ENCODE measurements around the gene GSPT1.

The GSPT1 gene

DNA sequence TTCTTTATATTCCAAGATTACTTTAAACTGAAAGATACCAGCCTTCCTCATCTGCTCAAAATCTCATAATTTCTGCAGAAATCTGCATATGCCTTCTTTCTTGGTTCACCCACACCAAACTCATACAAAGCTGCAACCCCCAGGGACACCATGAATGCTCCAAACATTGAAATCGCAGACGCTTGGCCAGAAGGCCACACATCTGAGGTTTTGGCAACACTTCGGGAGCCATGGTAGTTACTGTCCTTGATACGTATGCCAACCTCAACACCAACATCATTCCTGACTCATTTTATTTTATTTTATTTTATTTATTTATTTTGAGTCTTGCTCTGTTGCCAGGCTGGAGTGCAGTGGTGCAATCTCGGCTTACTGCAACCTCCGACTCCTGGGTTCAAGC, 11.8 kb downstream of the GSPT1 start:
- no peak overlapping the region for H2AFZ ChIP-seq (ENCODE audit: low read length)
- peaks cover 80% of the 10 kb centered on the region for H3K79me2 ChIP-seq (ENCODE audit: insufficient read depth, low read length)
- no peaks in the 10 kb centered on the region for H3F3A ChIP-seq (ENCODE audit: low read depth)
- no peak overlapping the region for H3K9ac ChIP-seq (ENCODE audit: low read depth, low read length, poor library complexity, severe bottlenecking)
- H3K9me2 ChIP-seq (replicated peaks; ENCODE audit: low read depth, low read length) = no peaks in the 10 kb centered on the region
- H3K36me3 ChIP-seq (ENCODE audit: insufficient read depth, low read length) = no peaks in the 10 kb centered on the region
- H3K4me2 ChIP-seq (ENCODE audit: low read depth, low read length, poor library complexity, severe bottlenecking) = no peak overlapping the region
- TF ChIP-seq EZH2phosphoT487 (IDR thresholded peaks at IDR 0.05; ENCODE audit: borderline replicate concordance) = no peak
- TF ChIP-seq, protein P1, sequence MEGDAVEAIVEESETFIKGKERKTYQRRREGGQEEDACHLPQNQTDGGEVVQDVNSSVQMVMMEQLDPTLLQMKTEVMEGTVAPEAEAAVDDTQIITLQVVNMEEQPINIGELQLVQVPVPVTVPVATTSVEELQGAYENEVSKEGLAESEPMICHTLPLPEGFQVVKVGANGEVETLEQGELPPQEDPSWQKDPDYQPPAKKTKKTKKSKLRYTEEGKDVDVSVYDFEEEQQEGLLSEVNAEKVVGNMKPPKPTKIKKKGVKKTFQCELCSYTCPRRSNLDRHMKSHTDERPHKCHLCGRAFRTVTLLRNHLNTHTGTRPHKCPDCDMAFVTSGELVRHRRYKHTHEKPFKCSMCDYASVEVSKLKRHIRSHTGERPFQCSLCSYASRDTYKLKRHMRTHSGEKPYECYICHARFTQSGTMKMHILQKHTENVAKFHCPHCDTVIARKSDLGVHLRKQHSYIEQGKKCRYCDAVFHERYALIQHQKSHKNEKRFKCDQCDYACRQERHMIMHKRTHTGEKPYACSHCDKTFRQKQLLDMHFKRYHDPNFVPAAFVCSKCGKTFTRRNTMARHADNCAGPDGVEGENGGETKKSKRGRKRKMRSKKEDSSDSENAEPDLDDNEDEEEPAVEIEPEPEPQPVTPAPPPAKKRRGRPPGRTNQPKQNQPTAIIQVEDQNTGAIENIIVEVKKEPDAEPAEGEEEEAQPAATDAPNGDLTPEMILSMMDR (conservative IDR thresholded peaks at IDR 0.05; ENCODE audit: low read length) = no peak
- no peaks in the 10 kb centered on the region for H3K4me1 ChIP-seq (ENCODE audit: insufficient read depth, low read length, poor library complexity, severe bottlenecking)
- H3K9me3 ChIP-seq (ENCODE audit: insufficient read depth, low read depth, low read length) = no peaks in the 10 kb centered on the region
- no peak overlapping the region for H3K4me3 ChIP-seq (ENCODE audit: low read length, poor library complexity, severe bottlenecking)
- H3K27me3 ChIP-seq (ENCODE audit: insufficient read depth, low read length, poor library complexity, severe bottlenecking) = no peaks in the 10 kb centered on the region
- H4K20me1 ChIP-seq (ENCODE audit: insufficient read depth, low read length, poor library complexity, severe bottlenecking) = peaks cover 24% of the 10 kb centered on the region

DNA sequence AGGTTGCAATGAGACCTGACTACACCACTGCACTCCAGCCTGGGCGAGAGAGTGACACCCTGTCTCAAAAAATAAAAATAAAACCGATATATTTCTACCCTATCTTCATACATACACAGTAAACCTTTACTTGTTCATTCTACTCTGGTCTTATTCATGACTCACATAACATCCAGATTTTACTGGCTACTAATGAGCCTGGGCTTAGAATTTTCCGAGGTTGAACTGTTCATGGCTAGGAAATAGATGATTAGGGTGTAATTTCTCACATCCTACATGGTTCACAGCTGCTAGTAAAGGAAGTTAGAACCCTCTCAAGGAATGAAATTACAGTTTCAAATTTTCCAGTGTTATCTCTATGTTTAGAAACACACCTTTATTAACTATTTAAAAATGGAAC, 14.7 kb downstream of the GSPT1 start:
- H2AFZ ChIP-seq (ENCODE audit: low read length) = no peak overlapping the region
- no peaks in the 10 kb centered on the region for H3K9me2 ChIP-seq (replicated peaks; ENCODE audit: low read depth, low read length)
- H3K9me3 ChIP-seq (ENCODE audit: insufficient read depth, low read depth, low read length) = no peaks in the 10 kb centered on the region
- H3K79me2 ChIP-seq (ENCODE audit: insufficient read depth, low read length) = peaks cover 58% of the 10 kb centered on the region; the same call in 1 of the 2 replicates
- no peaks in the 10 kb centered on the region for H3K27me3 ChIP-seq (ENCODE audit: insufficient read depth, low read length, poor library complexity, severe bottlenecking)
- no peaks in the 10 kb centered on the region for H3K4me1 ChIP-seq (ENCODE audit: insufficient read depth, low read length, poor library complexity, severe bottlenecking)
- H3K4me2 ChIP-seq (ENCODE audit: low read depth, low read length, poor library complexity, severe bottlenecking) = no peak overlapping the region
- H4K20me1 ChIP-seq (ENCODE audit: insufficient read depth, low read length, poor library complexity, severe bottlenecking) = peaks cover 13% of the 10 kb centered on the region
- no peak overlapping the region for H3K9ac ChIP-seq (ENCODE audit: low read depth, low read length, poor library complexity, severe bottlenecking)
- H3F3A ChIP-seq (ENCODE audit: low read depth) = no peaks in the 10 kb centered on the region
- TF ChIP-seq EZH2phosphoT487 (IDR thresholded peaks at IDR 0.05; ENCODE audit: borderline replicate concordance) = no peak
- TF ChIP-seq, protein P1 (conservative IDR thresholded peaks at IDR 0.05; ENCODE audit: low read length) = no peak
- H3K4me3 ChIP-seq (ENCODE audit: low read length, poor library complexity, severe bottlenecking) = no peak overlapping the region
- H3K36me3 ChIP-seq (ENCODE audit: insufficient read depth, low read length) = 0 out of 2 replicates have a peak, but pooled peaks cover 5% of the 10 kb centered on the region

DNA sequence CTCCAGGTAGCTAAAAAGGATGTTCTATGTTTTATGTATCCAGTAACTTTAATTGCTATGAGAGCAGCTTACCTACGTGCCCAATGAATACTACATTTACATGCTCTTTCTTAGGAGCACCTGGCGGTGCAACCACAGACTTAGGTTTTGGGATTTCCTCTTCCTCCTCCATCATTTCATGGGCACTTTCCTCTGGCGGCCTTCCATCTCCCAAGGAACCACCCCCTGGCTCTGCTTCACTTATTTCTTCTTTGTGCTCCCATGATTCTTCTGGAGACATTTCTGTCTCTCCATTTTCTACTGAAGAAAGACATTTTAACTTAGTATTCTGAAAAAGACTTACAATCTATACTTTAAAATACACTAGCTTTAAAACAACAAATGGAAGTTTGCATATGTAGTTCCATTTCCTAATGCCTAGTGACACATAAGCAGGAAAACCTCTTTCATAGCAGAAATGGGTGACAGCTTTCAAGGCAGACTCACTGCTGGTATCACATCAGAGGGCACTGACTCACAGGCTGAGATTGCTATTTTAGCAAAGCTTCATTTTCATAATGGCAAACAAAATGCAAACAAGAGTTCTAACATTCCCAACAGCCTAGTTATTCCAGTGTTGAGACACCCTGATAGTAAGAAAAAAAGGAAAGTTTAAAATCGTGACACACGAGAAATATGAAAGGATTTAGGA, 19.1 kb downstream of the GSPT1 start:
- Histone ChIP-seq H3K9me2 (replicated peaks; ENCODE audit: low read depth, low read length) (no peaks in the 10 kb centered on the region), H3K9ac (ENCODE audit: low read depth, low read length, poor library complexity, severe bottlenecking) (no peak overlapping the region), H3K79me2 (ENCODE audit: insufficient read depth, low read length) (peaks cover 26% of the 10 kb centered on the region; the same call in 1 of the 2 replicates), H3K9me3 (ENCODE audit: insufficient read depth, low read depth, low read length) (no peaks in the 10 kb centered on the region), H2AFZ (ENCODE audit: low read length) (no peak overlapping the region), H3K4me3 (ENCODE audit: low read length, poor library complexity, severe bottlenecking) (no peak overlapping the region), H4K20me1 (ENCODE audit: insufficient read depth, low read length, poor library complexity, severe bottlenecking) (peaks cover 8% of the 10 kb centered on the region), H3K4me2 (ENCODE audit: low read depth, low read length, poor library complexity, severe bottlenecking) (no peak overlapping the region), H3K27me3 (ENCODE audit: insufficient read depth, low read length, poor library complexity, severe bottlenecking) (no peaks in the 10 kb centered on the region), H3K4me1 (ENCODE audit: insufficient read depth, low read length, poor library complexity, severe bottlenecking) (no peaks in the 10 kb centered on the region), H3K36me3 (ENCODE audit: insufficient read depth, low read length) (peaks cover 25% of the 10 kb centered on the region; the same call in 1 of the 2 replicates), H3F3A (ENCODE audit: low read depth) (no peaks in the 10 kb centered on the region)
- no peak for TF ChIP-seq EZH2phosphoT487 (IDR thresholded peaks at IDR 0.05; ENCODE audit: borderline replicate concordance)
- TF ChIP-seq, protein P1 (conservative IDR thresholded peaks at IDR 0.05; ENCODE audit: low read length) = no peak
